ENCODE data around the gene TSBP1.
"Not testable (repeated sequence)": the region's sequence is repeated elsewhere in the genome, so short reads cannot be mapped to it uniquely, and the experiment has no call there.

TSBP1 gene

GRCh38 chr6:32375739-32376529, 4.2 kb upstream of the TSBP1 start:
- DNase-seq: no peak

- DNase-seq: no peak
Observed at GRCh38 chr6:32371229-32371628, 474 bp downstream of the TSBP1 start.

GRCh38 chr6:32370505-32370904, 1.2 kb downstream of the TSBP1 start:
- DNase-seq: no peak

- no peak for DNase-seq
Observed at GRCh38 chr6:32369660-32370059, 2.0 kb downstream of the TSBP1 start.

- DNase-seq: no peak
Observed at GRCh38 chr6:32367644-32368043, 4.1 kb downstream of the TSBP1 start.

GRCh38 chr6:32359225-32359624, 12.5 kb downstream of the TSBP1 start:
- DNase-seq: not testable (repeated sequence)

GRCh38 chr6:32358548-32358947, 13.2 kb downstream of the TSBP1 start:
- DNase-seq: not testable (repeated sequence)

GRCh38 chr6:32355018-32355417, 16.7 kb downstream of the TSBP1 start:
- DNase-seq: no peak

GRCh38 chr6:32353348-32353747, 18.4 kb downstream of the TSBP1 start:
- no peak for DNase-seq

- DNase-seq: no peak
Observed at GRCh38 chr6:32340242-32340641, 31.5 kb downstream of the TSBP1 start.

- DNase-seq: no peak
Observed at GRCh38 chr6:32337186-32337805, 34.4 kb downstream of the TSBP1 start.

- no peak for DNase-seq
Observed at GRCh38 chr6:32332433-32332832, 39.3 kb downstream of the TSBP1 start.

- no peak for DNase-seq
Observed at GRCh38 chr6:32329141-32329540, 42.6 kb downstream of the TSBP1 start.

- no peak for DNase-seq
Observed at GRCh38 chr6:32327103-32327502, 44.6 kb downstream of the TSBP1 start.

- DNase-seq: no peak
Observed at GRCh38 chr6:32318501-32318900, 53.2 kb downstream of the TSBP1 start.

GRCh38 chr6:32317541-32317940, 54.2 kb downstream of the TSBP1 start:
- DNase-seq: no peak

GRCh38 chr6:32313964-32314363, 57.7 kb downstream of the TSBP1 start:
- DNase-seq: no peak

GRCh38 chr6:32298632-32299336, 72.9 kb downstream of the TSBP1 start:
- no peak for DNase-seq

GRCh38 chr6:32294980-32295379, 76.7 kb downstream of the TSBP1 start:
- DNase-seq: not testable (repeated sequence)

- no peak for DNase-seq
Observed at GRCh38 chr6:32294566-32294965, 77.1 kb downstream of the TSBP1 start.

- DNase-seq: no peak
Observed at GRCh38 chr6:32293695-32294094, 78.0 kb downstream of the TSBP1 start.

GRCh38 chr6:32291543-32291942, 80.2 kb downstream of the TSBP1 start:
- DNase-seq: no peak

GRCh38 chr6:32290886-32291450, 80.7 kb downstream of the TSBP1 start:
- DNase-seq: no peak

- DNase-seq: no peak
Observed at GRCh38 chr6:32288426-32288825, 83.3 kb downstream of the TSBP1 start.

Measured in right forelimb (tissue), 1 donor.